Nucleus accumbens (tissue), 56 donors: ENCODE results near the gene PPARG.
"Not testable (repeated sequence)": the region's sequence is repeated elsewhere in the genome, so short reads cannot be mapped to it uniquely, and the experiment has no call there.

ENCODE experiments used
- DNase-seq, 56 donors: peaks; one replicate each; lab custom pipeline; 2025; lab: John Stamatoyannopoulos, UW

Gene PPARG

DNA sequence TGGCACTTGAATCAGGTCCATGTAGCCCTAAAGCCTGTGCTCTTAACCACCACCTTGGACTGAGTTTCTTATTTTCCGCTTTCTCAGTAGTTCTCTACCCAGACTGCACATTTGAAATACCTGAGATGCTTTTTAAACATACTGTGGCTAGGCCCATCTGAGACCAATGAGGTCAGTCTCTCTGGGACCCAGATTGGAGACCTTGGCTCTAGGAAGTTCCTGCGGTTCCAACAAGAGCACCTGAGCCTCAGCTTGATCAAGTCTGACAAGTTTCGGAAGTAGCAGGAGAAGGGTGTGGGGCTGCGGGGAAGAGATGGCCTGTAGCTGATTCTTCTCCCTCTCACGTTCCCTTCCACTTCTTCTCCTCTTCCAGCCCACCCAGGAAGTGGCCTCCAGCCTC is 183.9 kb downstream of the PPARG start:
- no peak for DNase-seq

DNA sequence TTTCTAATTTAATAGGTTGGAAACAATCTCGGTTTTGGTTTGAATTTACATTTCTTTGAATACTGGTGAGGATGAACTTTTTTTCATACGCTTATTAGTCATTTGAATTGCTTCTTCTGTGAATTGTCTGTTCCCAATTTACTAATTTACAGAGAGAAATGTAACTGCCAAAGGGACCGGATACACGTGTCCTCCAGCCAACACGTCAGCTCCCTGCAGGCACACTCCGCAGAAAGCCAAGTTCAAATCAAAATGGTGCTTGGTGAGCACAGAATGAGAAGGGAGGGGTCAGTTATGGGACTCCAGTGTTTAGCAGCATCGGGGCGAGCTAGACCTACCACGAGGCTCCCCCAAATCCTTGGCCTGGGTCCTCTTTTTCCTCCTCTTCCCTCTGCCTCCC is 184.6 kb downstream of the PPARG start:
- DNase-seq = no peak

GRCh38 chr3:12476238-12476897 is 187.5 kb downstream of the PPARG start:
- DNase-seq = no peak

GRCh38 chr3:12477256-12477655 is 188.4 kb downstream of the PPARG start:
- DNase-seq = no peak

DNA sequence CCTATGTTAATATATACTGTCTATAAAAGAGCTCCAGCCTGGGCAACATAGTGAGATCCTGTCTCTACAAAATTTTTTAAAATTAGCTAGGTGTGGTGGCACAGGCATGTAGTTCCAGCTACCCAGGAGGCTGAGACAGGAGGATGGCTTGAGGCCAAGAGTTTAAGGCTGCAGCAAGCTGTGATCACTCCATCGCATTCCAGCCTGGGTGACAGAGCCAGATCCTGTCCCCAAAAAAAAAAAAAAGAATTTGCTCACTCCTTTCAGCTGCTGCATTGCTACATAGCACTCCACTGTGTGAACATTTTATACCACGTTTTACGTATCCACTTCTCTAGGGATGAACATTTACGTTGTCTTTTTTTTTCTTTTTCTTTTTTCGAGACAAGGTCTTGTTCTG is 189.5 kb downstream of the PPARG start:
- DNase-seq = no peak

GRCh38 chr3:12479198-12479597 is 190.3 kb downstream of the PPARG start:
- DNase-seq = not testable (repeated sequence)

DNA sequence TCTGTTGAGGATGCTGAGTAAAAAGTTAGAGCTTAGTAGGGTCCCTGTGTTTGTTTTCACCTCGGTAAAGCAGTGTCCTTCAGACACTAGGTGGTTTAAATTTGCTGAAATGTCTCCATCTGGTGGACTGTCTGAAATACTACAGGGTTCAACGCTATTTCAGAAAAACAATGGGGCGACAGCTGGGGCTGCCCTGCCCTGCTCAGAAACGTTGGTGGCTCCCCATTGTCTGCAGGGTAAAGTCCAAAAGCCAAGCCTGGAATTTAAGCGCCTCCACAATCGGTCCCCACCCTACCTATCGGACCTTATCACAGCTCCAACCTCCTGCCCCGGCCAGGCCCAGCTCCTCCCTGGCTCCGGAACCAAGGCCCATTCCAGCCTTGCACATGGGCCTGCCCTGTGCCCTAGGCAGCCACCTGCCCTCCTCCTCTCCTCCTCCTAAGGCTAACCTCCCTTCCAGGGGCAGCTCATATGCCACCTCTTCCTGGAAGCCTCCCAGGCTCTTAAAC is 191.1 kb downstream of the PPARG start:
- peak in 5 of 56 donors; percentile 3 to 13 (median 5) for DNase-seq

DNA sequence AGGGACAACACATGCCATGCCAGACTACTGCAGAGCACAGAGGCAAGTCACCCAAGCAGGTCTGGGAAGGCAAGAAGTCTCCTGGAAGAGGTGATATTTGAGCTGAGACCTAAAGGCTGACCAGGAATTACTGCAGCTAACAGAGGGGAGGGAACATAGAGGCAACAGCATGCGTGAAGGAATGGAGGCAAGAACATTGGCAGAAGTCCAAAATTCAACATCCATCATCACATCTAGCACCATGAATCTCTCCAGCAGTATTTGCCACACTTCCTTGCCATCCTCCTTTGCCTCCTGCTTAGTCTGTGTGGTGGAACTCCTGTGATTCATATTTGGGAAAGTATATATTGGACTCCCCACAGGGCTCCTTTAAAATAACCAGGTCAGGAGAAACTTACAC is 194.5 kb downstream of the PPARG start:
- DNase-seq = peak in 2 of 56 donors; percentile 26 to 40

GRCh38 chr3:12483872-12484197 is 195.0 kb downstream of the PPARG start:
- DNase-seq = no peak
